Measurements from ENCODE around the gene DGKD.

DGKD gene

GRCh38 chr2:233464531-233465240 is 110.4 kb downstream of the DGKD start:
- no peak for DNase-seq

- no peak for DNase-seq
These were observed 112.8 kb downstream of the DGKD start for GRCh38 chr2:233466991-233467603.

- no peak for DNase-seq
These were observed 113.9 kb downstream of the DGKD start for GRCh38 chr2:233468047-233468740.

GRCh38 chr2:233468741-233469110 is 114.4 kb downstream of the DGKD start:
- no peak for DNase-seq

GRCh38 chr2:233469261-233470010 is 115.1 kb downstream of the DGKD start:
- DNase-seq, result no peak

GRCh38 chr2:233470011-233470687 is 115.9 kb downstream of the DGKD start:
- DNase-seq, result no peak

GRCh38 chr2:233470839-233471238 is 116.5 kb downstream of the DGKD start:
- no peak for DNase-seq

GRCh38 chr2:233471291-233472035 is 117.2 kb downstream of the DGKD start:
- no peak for DNase-seq

GRCh38 chr2:233473386-233473791 is 119.1 kb downstream of the DGKD start:
- no peak for DNase-seq

GRCh38 chr2:233473878-233474277 is 119.6 kb downstream of the DGKD start:
- no peak for DNase-seq

GRCh38 chr2:233474308-233475160 is 120.2 kb downstream of the DGKD start:
- DNase-seq, result no peak

GRCh38 chr2:233476063-233476410 is 121.7 kb downstream of the DGKD start:
- no peak for DNase-seq

GRCh38 chr2:233476651-233477547 is 122.6 kb downstream of the DGKD start:
- DNase-seq, result no peak

- no peak for DNase-seq
These were observed 123.5 kb downstream of the DGKD start for GRCh38 chr2:233477548-233478433.

GRCh38 chr2:233479616-233480489 is 125.6 kb downstream of the DGKD start:
- no peak for DNase-seq

GRCh38 chr2:233480490-233481202 is 126.4 kb downstream of the DGKD start:
- no peak for DNase-seq

All from kidney glomerular epithelial cell (primary cell).